HEK293 (cell line): ENCODE measurements around the gene CRY2.

Source experiments
- CTCF ChIA-PET: fragments of 350-600 bp; formaldehyde crosslinking; extraction: SDS; loops from one replicate; lab custom pipeline; 2021; ENCODE audit warnings: antibody characterized with exemption; lab: Yijun Ruan, JAX
- POLR2A ChIA-PET: fragments of 300-600 bp; formaldehyde crosslinking; extraction: SDS; loops from one replicate; lab custom pipeline; 2020; ENCODE audit warnings: antibody characterized with exemption, inconsistent platforms; lab: Yijun Ruan, JAX
- H3K27ac ChIP-seq: fragments of 200-500 bp; sonication (Bioruptor generic); 2 replicates; pipeline ENCODE4 v1.5.1; 2014; ENCODE audit warnings: low read depth, low read length, control low read depth, inconsistent platforms; ENCODE audit errors: extremely low read depth
- H3K36me3 ChIP-seq, 2 experiments: fragments of 200-500 bp in 1 of 2; sonication (Bioruptor generic) in 1 of 2; 1 replicate in 1 of 2; 2 replicates in 1 of 2; pipeline ENCODE4 v1.5.1; 2014 to 2017; ENCODE audit warnings: inconsistent platforms in 2 of 2, low read length in 2 of 2; ENCODE audit not compliant: control insufficient read depth in 2 of 2, insufficient read depth in 1 of 2
- H3K4me1 ChIP-seq: fragments of 200-500 bp; sonication (Bioruptor generic); 2 replicates; pipeline ENCODE4 v1.5.1; 2014; ENCODE audit warnings: mild to moderate bottlenecking, low read length, inconsistent platforms; ENCODE audit not compliant: control insufficient read depth, insufficient read depth
- H3K4me3 ChIP-seq: 2 replicates; pipeline ENCODE4 v1.5.1; 2011; ENCODE audit warnings: low read depth, mild to moderate bottlenecking, control low read depth, low read length, moderate library complexity
- H3K9me3 ChIP-seq: fragments of 200-500 bp; sonication (Bioruptor generic); 2 replicates; pipeline ENCODE4 v1.5.1; 2014; ENCODE audit warnings: low read depth, low read length, inconsistent platforms; ENCODE audit not compliant: control insufficient read depth, insufficient read depth
- BCL11A ChIP-seq: fragments of 450-650 bp; formaldehyde crosslinking; IDR thresholded peaks from 2 replicates; pipeline ENCODE4 v1.5.1; 2016; ENCODE audit warnings: low read depth, missing biosample characterization, missing genetic modification characterization
- SP2 ChIP-seq: fragments of 450-650 bp; formaldehyde crosslinking; IDR thresholded peaks from 2 replicates; pipeline ENCODE4 v1.5.1; 2016; ENCODE audit warnings: missing biosample characterization, missing genetic modification characterization
- ZBTB20 ChIP-seq: fragments of 450-650 bp; formaldehyde crosslinking; IDR thresholded peaks from 2 replicates; pipeline ENCODE4 v1.5.1; 2016; ENCODE audit warnings: missing biosample characterization, missing genetic modification characterization
- ZBTB7A ChIP-seq: fragments of 450-650 bp; formaldehyde crosslinking; IDR thresholded peaks from 2 replicates; pipeline ENCODE4 v1.5.1; 2016; ENCODE audit warnings: low read depth, missing biosample characterization, missing genetic modification characterization
- ZNF184 ChIP-seq: fragments of 450-650 bp; IDR thresholded peaks from 2 replicates; pipeline ENCODE4 v1.5.1; 2018; ENCODE audit warnings: missing biosample characterization, mild to moderate bottlenecking, missing genetic modification characterization
- ZNF248 ChIP-seq: fragments of 450-650 bp; formaldehyde crosslinking; IDR thresholded peaks from 2 replicates; pipeline ENCODE4 v1.5.1; 2017; ENCODE audit warnings: missing biosample characterization, missing genetic modification characterization
- ZNF341 ChIP-seq: fragments of 450-650 bp; formaldehyde crosslinking; IDR thresholded peaks from 2 replicates; pipeline ENCODE4; 2016; ENCODE audit warnings: low read depth, missing biosample characterization, missing genetic modification characterization
- ZNF350 ChIP-seq: fragments of 450-650 bp; formaldehyde crosslinking; IDR thresholded peaks from 2 replicates; pipeline ENCODE4 v1.5.0; 2017; ENCODE audit warnings: missing biosample characterization, mild to moderate bottlenecking, missing genetic modification characterization
- ZNF426 ChIP-seq: fragments of 450-650 bp; formaldehyde crosslinking; IDR thresholded peaks from 2 replicates; pipeline ENCODE4 v1.5.1; 2017; ENCODE audit warnings: missing biosample characterization, missing genetic modification characterization, mild to moderate bottlenecking, inconsistent platforms, moderate library complexity
- ZNF561 ChIP-seq: fragments of 450-650 bp; IDR thresholded peaks from 2 replicates; pipeline ENCODE4 v1.5.1; 2018; ENCODE audit warnings: missing biosample characterization, missing genetic modification characterization, borderline replicate concordance
- ZNF658 ChIP-seq: fragments of 450-650 bp; formaldehyde crosslinking; IDR thresholded peaks from 2 replicates; pipeline ENCODE4; 2016; ENCODE audit warnings: missing biosample characterization, missing genetic modification characterization
- ZNF660 ChIP-seq: fragments of 450-650 bp; IDR thresholded peaks from 2 replicates; pipeline ENCODE4 v1.5.1; 2018; ENCODE audit warnings: missing biosample characterization, mild to moderate bottlenecking, missing genetic modification characterization
- TF ChIP-seq, protein P1 (sequence below): fragments of 450-650 bp; formaldehyde crosslinking; IDR thresholded peaks from 2 replicates; pipeline ENCODE4 v1.5.1; 2016; ENCODE audit warnings: missing biosample characterization, missing genetic modification characterization
- TF ChIP-seq, protein P2 (sequence below): fragments of 450-650 bp; formaldehyde crosslinking; IDR thresholded peaks from 2 replicates; pipeline ENCODE4 v1.5.1; 2017; ENCODE audit warnings: missing biosample characterization, missing genetic modification characterization

CRY2 gene

GRCh38 chr11:45846174-45846675 is 1.1 kb upstream of the CRY2 start:
- TF ChIP-seq BCL11A (tag by site-specific recombination) = no peak
- TF ChIP-seq ZNF184 (tag by site-specific recombination) = no peak
- TF ChIP-seq ZNF248 (tag by site-specific recombination) = no peak
- peak; percentile 84 for TF ChIP-seq ZNF341 (tag by site-specific recombination)
- TF ChIP-seq, protein P1, sequence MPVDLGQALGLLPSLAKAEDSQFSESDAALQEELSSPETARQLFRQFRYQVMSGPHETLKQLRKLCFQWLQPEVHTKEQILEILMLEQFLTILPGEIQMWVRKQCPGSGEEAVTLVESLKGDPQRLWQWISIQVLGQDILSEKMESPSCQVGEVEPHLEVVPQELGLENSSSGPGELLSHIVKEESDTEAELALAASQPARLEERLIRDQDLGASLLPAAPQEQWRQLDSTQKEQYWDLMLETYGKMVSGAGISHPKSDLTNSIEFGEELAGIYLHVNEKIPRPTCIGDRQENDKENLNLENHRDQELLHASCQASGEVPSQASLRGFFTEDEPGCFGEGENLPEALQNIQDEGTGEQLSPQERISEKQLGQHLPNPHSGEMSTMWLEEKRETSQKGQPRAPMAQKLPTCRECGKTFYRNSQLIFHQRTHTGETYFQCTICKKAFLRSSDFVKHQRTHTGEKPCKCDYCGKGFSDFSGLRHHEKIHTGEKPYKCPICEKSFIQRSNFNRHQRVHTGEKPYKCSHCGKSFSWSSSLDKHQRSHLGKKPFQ (tag by site-specific recombination) = no peak
- TF ChIP-seq ZNF561 (tag by site-specific recombination) = no peak
- TF ChIP-seq ZNF350 = no peak
- TF ChIP-seq ZNF658 (tag by site-specific recombination) = no peak
- H3K4me3 ChIP-seq = no peak overlapping the region
- H3K9me3 ChIP-seq = no peaks in the 10 kb centered on the region
- H3K4me1 ChIP-seq = no peaks in the 10 kb centered on the region
- H3K36me3 ChIP-seq = no peaks in the 10 kb centered on the region
- H3K27ac ChIP-seq = no peak overlapping the region
- ChIA-PET POLR2A (interaction anchor here (0.5 to 2.3 kb wide), 2 partner anchors 72 to 191 kb away, joined by 4 to 10 read pairs; partner anchors contain the start of gene PEX16), CTCF (interaction anchor here (0.6 to 1.3 kb wide), 6 partner anchors 11 to 1956 kb away, joined by 3 to 6 read pairs (median 3); no protein-coding TSS in a partner anchor)

DNA sequence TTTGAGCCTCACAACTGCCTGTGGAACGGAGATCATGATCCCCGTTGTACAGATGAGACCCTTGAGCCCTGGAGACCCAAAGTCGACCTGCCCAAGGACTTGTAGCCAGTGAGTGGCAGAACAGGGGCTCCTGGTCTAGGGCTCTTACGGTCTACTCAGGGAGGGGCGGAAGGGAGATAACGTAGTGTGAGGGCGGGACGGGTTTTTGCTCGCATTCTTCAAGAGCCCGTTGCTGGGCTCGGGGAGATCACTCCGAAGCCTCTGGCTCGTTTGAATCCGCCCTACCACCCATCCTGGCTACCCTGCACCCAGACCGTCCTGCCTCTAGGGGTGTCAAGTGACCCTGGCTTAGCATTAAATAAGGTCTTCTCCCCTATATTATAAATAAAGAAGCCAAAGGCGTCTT is 639 bp downstream of the CRY2 start:
- Histone ChIP-seq H3K4me3 (peak overlapping the region; percentile 96), H3K27ac (no peak overlapping the region)
- CTCF ChIA-PET = no interaction called here

GRCh38 chr11:45848654-45849081 is 1.4 kb downstream of the CRY2 start:
- Histone ChIP-seq H3K9me3 (no peaks in the 10 kb centered on the region), H3K4me3 (no peak overlapping the region), H3K27ac (no peak overlapping the region), H3K36me3 (no peaks in the 10 kb centered on the region), H3K4me1 (no peaks in the 10 kb centered on the region)
- ChIA-PET CTCF (no interaction called here), POLR2A (interaction anchor here (0.6 kb wide), 2 partner anchors 10 to 11 kb away, joined by 4 read pairs; no protein-coding TSS in a partner anchor)
- TF ChIP-seq, protein P2, sequence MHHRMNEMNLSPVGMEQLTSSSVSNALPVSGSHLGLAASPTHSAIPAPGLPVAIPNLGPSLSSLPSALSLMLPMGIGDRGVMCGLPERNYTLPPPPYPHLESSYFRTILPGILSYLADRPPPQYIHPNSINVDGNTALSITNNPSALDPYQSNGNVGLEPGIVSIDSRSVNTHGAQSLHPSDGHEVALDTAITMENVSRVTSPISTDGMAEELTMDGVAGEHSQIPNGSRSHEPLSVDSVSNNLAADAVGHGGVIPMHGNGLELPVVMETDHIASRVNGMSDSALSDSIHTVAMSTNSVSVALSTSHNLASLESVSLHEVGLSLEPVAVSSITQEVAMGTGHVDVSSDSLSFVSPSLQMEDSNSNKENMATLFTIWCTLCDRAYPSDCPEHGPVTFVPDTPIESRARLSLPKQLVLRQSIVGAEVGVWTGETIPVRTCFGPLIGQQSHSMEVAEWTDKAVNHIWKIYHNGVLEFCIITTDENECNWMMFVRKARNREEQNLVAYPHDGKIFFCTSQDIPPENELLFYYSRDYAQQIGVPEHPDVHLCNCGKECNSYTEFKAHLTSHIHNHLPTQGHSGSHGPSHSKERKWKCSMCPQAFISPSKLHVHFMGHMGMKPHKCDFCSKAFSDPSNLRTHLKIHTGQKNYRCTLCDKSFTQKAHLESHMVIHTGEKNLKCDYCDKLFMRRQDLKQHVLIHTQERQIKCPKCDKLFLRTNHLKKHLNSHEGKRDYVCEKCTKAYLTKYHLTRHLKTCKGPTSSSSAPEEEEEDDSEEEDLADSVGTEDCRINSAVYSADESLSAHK (tag by site-specific recombination) = no peak
- TF ChIP-seq ZNF426 (tag by site-specific recombination) (no peak), ZNF660 (tag by site-specific recombination) (no peak)

More for the DNA sequence above, 639 bp downstream of the CRY2 start:
- peak; percentile 33; the same call in 1 of the 2 replicates for TF ChIP-seq ZNF341 (tag by site-specific recombination)
- TF ChIP-seq ZBTB7A = no peak
- TF ChIP-seq ZBTB20 (tag by site-specific recombination) = peak; percentile 26; the same call in 1 of the 2 replicates
- peak; percentile 27; the same call in 1 of the 2 replicates for TF ChIP-seq SP2 (tag by site-specific recombination)
- H3K4me1 ChIP-seq = no peaks in the 10 kb centered on the region
- no peaks in the 10 kb centered on the region for H3K9me3 ChIP-seq
- no peaks in the 10 kb centered on the region for H3K36me3 ChIP-seq
- POLR2A ChIA-PET = interaction anchor here (0.6 to 2.3 kb wide), 4 partner anchors 11 to 70 kb away, joined by 3 to 10 read pairs (median 4); partner anchors contain the start of gene PEX16
